ENCODE data around the gene CCDC78. TPM values are rescaled to one million over a fixed set of nuclear protein-coding genes. Genes with fewer than 3 reads are reported as not detected.

Gene CCDC78
- total RNA-seq, 1 donor from 2014 or later = not detected

GRCh38 chr16:730666-731509 is 4.6 kb upstream of the CCDC78 start:
- peaks cover 15 to 16% (median 16%) of the 10 kb centered on the region in 3 donors for H3K4me1 ChIP-seq (ENCODE audit: control insufficient read depth in 3 of 3, insufficient read depth in 3 of 3, low read length in 3 of 3)
- H3K4me3 ChIP-seq (ENCODE audit: low read length in 3 of 3) = no peak overlapping the region
- H3K9ac ChIP-seq (ENCODE audit: low read depth in 1 of 3, low read length in 3 of 3) = no peak overlapping the region
- H3K36me3 ChIP-seq (ENCODE audit: control insufficient read depth in 3 of 3, insufficient read depth in 3 of 3, low read length in 3 of 3) = peaks cover 36 to 39% (median 39%) of the 10 kb centered on the region in 3 donors
- H3K9me3 ChIP-seq (ENCODE audit: control insufficient read depth in 3 of 3, low read length in 3 of 3) = no peaks in the 10 kb centered on the region
- H3K27me3 ChIP-seq (ENCODE audit: control insufficient read depth in 3 of 3, insufficient read depth in 3 of 3, low read length in 3 of 3) = peaks cover 15 to 25% (median 16%) of the 10 kb centered on the region in 3 donors
- H3K27ac ChIP-seq (ENCODE audit: low read depth, low read length) = no peak overlapping the region

DNA sequence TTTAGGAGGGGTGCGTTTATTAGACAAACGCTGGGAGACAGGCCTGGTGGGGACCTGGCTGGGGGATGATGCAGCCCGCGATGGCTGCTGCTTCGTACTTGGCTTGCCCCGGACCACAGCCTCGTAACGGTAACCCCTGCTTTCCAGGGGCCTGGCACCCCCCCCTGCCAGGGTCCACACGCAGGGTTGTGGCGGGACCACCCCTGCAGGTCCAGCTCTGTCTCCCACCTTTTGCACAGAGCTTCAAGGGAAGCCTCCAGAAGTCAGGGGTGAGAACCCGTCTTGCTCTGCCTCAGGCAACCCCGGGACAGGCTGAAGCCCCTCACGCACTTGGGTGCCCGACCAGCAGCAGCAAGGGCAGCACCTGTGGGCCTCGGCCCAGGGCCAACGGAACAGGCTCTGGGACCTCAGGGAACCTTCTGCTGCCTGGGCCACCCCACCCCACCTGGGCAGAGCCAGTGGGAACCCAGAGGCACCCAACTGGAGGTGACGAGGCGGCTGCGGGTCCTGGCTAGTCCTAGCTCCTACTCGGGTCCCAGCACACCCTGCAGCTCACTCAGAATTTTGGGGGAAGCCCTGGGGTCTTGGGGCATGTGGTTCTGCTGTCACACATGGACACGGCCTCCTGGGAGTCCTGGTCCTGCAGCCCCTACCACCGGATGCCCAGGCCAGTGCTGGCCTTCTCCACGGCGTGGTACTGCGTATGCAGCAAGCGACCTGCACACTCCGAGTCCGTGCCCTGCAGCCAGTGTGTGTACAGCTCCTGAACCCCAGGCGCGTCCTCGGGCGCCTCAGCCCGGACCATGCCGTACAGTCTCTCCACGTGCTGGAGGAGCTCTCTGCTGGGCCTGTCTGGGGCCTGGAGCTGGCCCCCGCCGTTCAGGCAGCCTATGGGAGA is 3.8 kb upstream of the CCDC78 start:
- Histone ChIP-seq H3K27me3 (ENCODE audit: control insufficient read depth in 3 of 3, insufficient read depth in 3 of 3, low read length in 3 of 3) (peaks cover 22 to 34% (median 23%) of the 10 kb centered on the region in 3 donors), H3K9me3 (ENCODE audit: control insufficient read depth in 3 of 3, low read length in 3 of 3) (no peaks in the 10 kb centered on the region), H3K4me3 (ENCODE audit: low read length in 3 of 3) (no peak overlapping the region), H3K4me1 (ENCODE audit: control insufficient read depth in 3 of 3, insufficient read depth in 3 of 3, low read length in 3 of 3) (peaks cover 15 to 16% (median 16%) of the 10 kb centered on the region in 3 donors), H3K36me3 (ENCODE audit: control insufficient read depth in 3 of 3, insufficient read depth in 3 of 3, low read length in 3 of 3) (peaks cover 27 to 32% (median 31%) of the 10 kb centered on the region in 3 donors), H3K9ac (ENCODE audit: low read depth in 1 of 3, low read length in 3 of 3) (no peak overlapping the region), H3K27ac (ENCODE audit: low read depth, low read length) (no peak overlapping the region)

GRCh38 chr16:728890-729744 is 2.9 kb upstream of the CCDC78 start:
- H3K4me1 ChIP-seq (ENCODE audit: control insufficient read depth in 3 of 3, insufficient read depth in 3 of 3, low read length in 3 of 3) = peaks cover 15 to 16% (median 16%) of the 10 kb centered on the region in 3 donors
- H3K9me3 ChIP-seq (ENCODE audit: control insufficient read depth in 3 of 3, low read length in 3 of 3) = no peaks in the 10 kb centered on the region
- no peak overlapping the region for H3K9ac ChIP-seq (ENCODE audit: low read depth in 1 of 3, low read length in 3 of 3)
- peaks cover 18 to 24% (median 23%) of the 10 kb centered on the region in 3 donors for H3K36me3 ChIP-seq (ENCODE audit: control insufficient read depth in 3 of 3, insufficient read depth in 3 of 3, low read length in 3 of 3)
- no peak overlapping the region for H3K27ac ChIP-seq (ENCODE audit: low read depth, low read length)
- peaks cover 22 to 39% (median 23%) of the 10 kb centered on the region in 3 donors for H3K27me3 ChIP-seq (ENCODE audit: control insufficient read depth in 3 of 3, insufficient read depth in 3 of 3, low read length in 3 of 3)
- H3K4me3 ChIP-seq (ENCODE audit: low read length in 3 of 3) = no peak overlapping the region

DNA sequence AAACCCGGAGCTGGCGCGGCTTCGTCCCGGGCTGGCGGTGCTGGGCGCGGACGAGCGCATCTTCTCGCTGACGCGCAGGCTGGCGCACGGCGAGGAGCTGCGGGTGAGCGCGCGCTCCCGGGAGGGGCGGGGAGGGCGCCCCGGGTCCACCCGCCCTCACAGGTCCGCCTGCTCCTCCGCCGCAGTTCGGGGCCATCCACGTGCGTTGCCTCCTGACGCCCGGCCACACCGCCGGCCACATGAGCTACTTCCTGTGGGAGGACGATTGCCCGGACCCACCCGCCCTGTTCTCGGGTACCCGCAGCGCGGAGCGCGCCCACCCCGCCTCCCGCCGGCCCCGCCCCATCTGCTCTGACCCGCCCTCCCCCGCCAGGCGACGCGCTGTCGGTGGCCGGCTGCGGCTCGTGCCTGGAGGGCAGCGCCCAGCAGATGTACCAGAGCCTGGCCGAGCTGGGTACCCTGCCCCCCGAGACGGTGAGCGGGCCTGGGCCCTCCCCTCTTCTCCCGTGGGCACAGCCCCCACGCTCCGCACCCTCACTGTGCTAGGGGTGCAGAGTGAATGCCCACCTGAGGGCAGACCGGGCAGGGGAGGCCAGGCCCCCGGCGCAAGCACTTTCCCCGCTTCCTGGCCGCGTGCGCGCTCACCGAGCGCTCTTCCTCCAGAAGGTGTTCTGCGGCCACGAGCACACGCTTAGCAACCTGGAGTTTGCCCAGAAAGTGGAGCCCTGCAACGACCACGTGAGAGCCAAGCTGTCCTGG is 2.1 kb upstream of the CCDC78 start:
- Histone ChIP-seq H3K27ac (ENCODE audit: low read depth, low read length) (no peak overlapping the region), H3K9ac (ENCODE audit: low read depth in 1 of 3, low read length in 3 of 3) (no peak overlapping the region), H3K4me3 (ENCODE audit: low read length in 3 of 3) (peak overlapping the region in 1 of 3 donors; percentile 22), H3K36me3 (ENCODE audit: control insufficient read depth in 3 of 3, insufficient read depth in 3 of 3, low read length in 3 of 3) (peaks cover 10 to 19% (median 16%) of the 10 kb centered on the region in 3 donors), H3K9me3 (ENCODE audit: control insufficient read depth in 3 of 3, low read length in 3 of 3) (no peaks in the 10 kb centered on the region), H3K27me3 (ENCODE audit: control insufficient read depth in 3 of 3, insufficient read depth in 3 of 3, low read length in 3 of 3) (peaks cover 22 to 39% (median 23%) of the 10 kb centered on the region in 3 donors), H3K4me1 (ENCODE audit: control insufficient read depth in 3 of 3, insufficient read depth in 3 of 3, low read length in 3 of 3) (peaks cover 15 to 16% (median 16%) of the 10 kb centered on the region in 3 donors)

DNA sequence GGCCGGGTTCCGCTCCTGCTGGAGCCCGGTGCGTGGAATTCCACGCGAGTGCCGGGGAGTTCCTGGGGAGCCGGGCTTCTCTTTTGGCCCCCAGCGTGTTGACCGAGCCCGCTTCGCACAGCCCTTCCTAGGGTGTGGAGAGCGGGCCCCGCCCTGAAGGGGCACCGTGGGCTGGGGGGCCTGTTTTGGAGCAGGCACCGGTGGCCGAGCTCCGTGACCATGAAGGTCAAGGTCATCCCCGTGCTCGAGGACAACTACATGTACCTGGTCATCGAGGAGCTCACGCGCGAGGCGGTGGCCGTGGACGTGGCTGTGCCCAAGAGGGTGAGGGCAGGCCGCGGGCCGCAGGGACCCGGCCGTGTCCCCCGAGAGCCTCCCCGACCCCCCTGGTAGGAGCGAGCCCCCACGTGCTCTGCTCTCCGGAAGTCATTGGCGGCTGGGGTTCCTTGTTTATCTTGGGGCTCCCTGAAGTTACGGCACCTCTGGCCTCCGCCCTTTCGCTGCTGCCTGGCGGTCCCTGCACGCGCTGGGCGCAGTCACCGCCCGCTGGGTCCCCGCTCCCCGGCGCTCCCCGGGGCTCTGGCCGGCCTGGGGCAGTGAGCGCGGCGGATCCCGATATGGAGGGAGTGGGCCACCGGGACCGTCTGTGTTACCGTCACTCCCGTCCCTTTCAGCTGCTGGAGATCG is 1.2 kb upstream of the CCDC78 start:
- Histone ChIP-seq H3K9me3 (ENCODE audit: control insufficient read depth in 3 of 3, low read length in 3 of 3) (no peaks in the 10 kb centered on the region), H3K36me3 (ENCODE audit: control insufficient read depth in 3 of 3, insufficient read depth in 3 of 3, low read length in 3 of 3) (peaks cover 1 to 11% (median 10%) of the 10 kb centered on the region in 3 donors), H3K4me3 (ENCODE audit: low read length in 3 of 3) (peak overlapping the region; percentile 23 to 54 (median 45)), H3K27me3 (ENCODE audit: control insufficient read depth in 3 of 3, insufficient read depth in 3 of 3, low read length in 3 of 3) (peaks cover 22 to 39% (median 23%) of the 10 kb centered on the region in 3 donors), H3K4me1 (ENCODE audit: control insufficient read depth in 3 of 3, insufficient read depth in 3 of 3, low read length in 3 of 3) (peaks cover 15 to 16% (median 16%) of the 10 kb centered on the region in 3 donors), H3K9ac (ENCODE audit: low read depth in 1 of 3, low read length in 3 of 3) (peak overlapping the region in 1 of 3 donors; percentile 40), H3K27ac (ENCODE audit: low read depth, low read length) (no peak overlapping the region)

- Histone ChIP-seq H3K9me3 (ENCODE audit: control insufficient read depth in 3 of 3, low read length in 3 of 3) (no peaks in the 10 kb centered on the region), H3K9ac (ENCODE audit: low read depth in 1 of 3, low read length in 3 of 3) (no peak overlapping the region), H3K27ac (ENCODE audit: low read depth, low read length) (no peak overlapping the region), H3K36me3 (ENCODE audit: control insufficient read depth in 3 of 3, insufficient read depth in 3 of 3, low read length in 3 of 3) (peaks cover 0 to 4% (median 2%) of the 10 kb centered on the region in 3 donors), H3K27me3 (ENCODE audit: control insufficient read depth in 3 of 3, insufficient read depth in 3 of 3, low read length in 3 of 3) (peaks cover 22 to 39% (median 23%) of the 10 kb centered on the region in 3 donors), H3K4me3 (ENCODE audit: low read length in 3 of 3) (no peak overlapping the region), H3K4me1 (ENCODE audit: control insufficient read depth in 3 of 3, insufficient read depth in 3 of 3, low read length in 3 of 3) (peaks cover 22 to 24% (median 23%) of the 10 kb centered on the region in 3 donors)
Observed at GRCh38 chr16:726188-726437, 130 bp downstream of the CCDC78 start.

DNA sequence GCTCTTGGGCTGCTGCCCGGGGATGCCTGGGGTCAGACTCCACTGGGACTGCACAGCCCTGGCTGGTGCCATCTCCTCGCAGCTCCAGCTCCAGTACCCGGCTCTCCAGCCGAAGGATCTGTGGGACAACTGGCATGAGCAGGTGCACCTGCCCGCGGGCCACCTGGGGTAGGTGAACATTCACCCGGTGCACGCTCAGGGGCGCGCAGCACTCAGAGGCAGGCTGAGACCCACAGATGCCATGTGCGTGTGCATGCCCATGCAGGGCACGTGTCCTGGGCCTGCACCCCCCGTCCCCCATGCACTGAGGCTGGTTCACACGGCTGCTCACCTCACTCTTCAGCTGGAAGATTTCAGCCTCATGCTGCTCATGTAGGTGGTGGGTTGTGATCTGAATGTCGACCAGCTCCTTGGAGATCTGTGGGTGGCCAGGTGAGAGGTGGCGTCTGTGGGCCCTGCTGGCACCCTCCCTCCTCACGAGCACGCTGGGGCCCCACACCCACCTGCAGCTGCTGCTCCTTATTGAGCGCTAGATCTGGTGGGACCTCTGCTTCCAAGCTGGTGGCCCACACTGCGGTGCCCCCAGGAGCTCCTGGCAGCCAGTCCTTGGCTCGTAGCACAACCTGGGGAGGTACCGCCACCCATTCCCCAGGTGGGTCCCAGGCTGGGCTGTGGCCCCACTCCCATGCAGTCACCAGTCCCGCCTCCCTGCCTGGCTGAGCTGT is 618 bp downstream of the CCDC78 start:
- Histone ChIP-seq H3K4me3 (ENCODE audit: low read length in 3 of 3) (no peak overlapping the region), H3K36me3 (ENCODE audit: control insufficient read depth in 3 of 3, insufficient read depth in 3 of 3, low read length in 3 of 3) (peaks cover 0 to 3% (median under 1%) of the 10 kb centered on the region in 3 donors), H3K27ac (ENCODE audit: low read depth, low read length) (no peak overlapping the region), H3K9ac (ENCODE audit: low read depth in 1 of 3, low read length in 3 of 3) (no peak overlapping the region), H3K9me3 (ENCODE audit: control insufficient read depth in 3 of 3, low read length in 3 of 3) (no peaks in the 10 kb centered on the region), H3K4me1 (ENCODE audit: control insufficient read depth in 3 of 3, insufficient read depth in 3 of 3, low read length in 3 of 3) (peaks cover 22 to 26% (median 23%) of the 10 kb centered on the region in 3 donors), H3K27me3 (ENCODE audit: control insufficient read depth in 3 of 3, insufficient read depth in 3 of 3, low read length in 3 of 3) (peaks cover 22 to 39% (median 23%) of the 10 kb centered on the region in 3 donors)

GRCh38 chr16:725041-725376 is 1.2 kb downstream of the CCDC78 start:
- peaks cover 27 to 32% (median 28%) of the 10 kb centered on the region in 3 donors for H3K4me1 ChIP-seq (ENCODE audit: control insufficient read depth in 3 of 3, insufficient read depth in 3 of 3, low read length in 3 of 3)
- H3K9ac ChIP-seq (ENCODE audit: low read depth in 1 of 3, low read length in 3 of 3) = no peak overlapping the region
- peaks cover 22 to 39% (median 23%) of the 10 kb centered on the region in 3 donors for H3K27me3 ChIP-seq (ENCODE audit: control insufficient read depth in 3 of 3, insufficient read depth in 3 of 3, low read length in 3 of 3)
- H3K27ac ChIP-seq (ENCODE audit: low read depth, low read length) = no peak overlapping the region
- H3K4me3 ChIP-seq (ENCODE audit: low read length in 3 of 3) = no peak overlapping the region
- H3K9me3 ChIP-seq (ENCODE audit: control insufficient read depth in 3 of 3, low read length in 3 of 3) = no peaks in the 10 kb centered on the region
- peaks cover 0 to 3% (median 0%) of the 10 kb centered on the region in 3 donors for H3K36me3 ChIP-seq (ENCODE audit: control insufficient read depth in 3 of 3, insufficient read depth in 3 of 3, low read length in 3 of 3)
